ENCODE data around the gene NDUFS8.
A peak's percentile ranks its signal among the peaks of the same experiment; 100 is the strongest.
"Not testable (repeated sequence)": the region's sequence is repeated elsewhere in the genome, so short reads cannot be mapped to it uniquely, and the experiment has no call there.

NDUFS8 gene

GRCh38 chr11:68030318-68031143 is at the start of gene NDUFS8:
TSS of gene NDUFS8 (plus strand) at chr11:68030681. CDS start at chr11:68032152, 1,471 bp downstream.
- peak; percentile 96 for DNase-seq (ENCODE audit: low read depth)

GRCh38 chr11:67981226-67981625 is 49.3 kb upstream of the NDUFS8 start:
- not testable (repeated sequence) for DNase-seq (ENCODE audit: low read depth)

GRCh38 chr11:67982255-67982857 is 48.1 kb upstream of the NDUFS8 start:
- not testable (repeated sequence) for DNase-seq (ENCODE audit: low read depth)

GRCh38 chr11:67983951-67984350 is 46.5 kb upstream of the NDUFS8 start:
- DNase-seq (ENCODE audit: low read depth) = no peak

GRCh38 chr11:67985302-67985701 is 45.2 kb upstream of the NDUFS8 start:
- not testable (repeated sequence) for DNase-seq (ENCODE audit: low read depth)

- not testable (repeated sequence) for DNase-seq (ENCODE audit: low read depth)
Observed at GRCh38 chr11:67990546-67991346, 39.7 kb upstream of the NDUFS8 start.

GRCh38 chr11:67991347-67992121 is 38.9 kb upstream of the NDUFS8 start:
- DNase-seq (ENCODE audit: low read depth) = not testable (repeated sequence)

GRCh38 chr11:67993821-67994220 is 36.7 kb upstream of the NDUFS8 start:
- not testable (repeated sequence) for DNase-seq (ENCODE audit: low read depth)

GRCh38 chr11:67994387-67994786 is 36.1 kb upstream of the NDUFS8 start:
- not testable (repeated sequence) for DNase-seq (ENCODE audit: low read depth)

- DNase-seq (ENCODE audit: low read depth) = not testable (repeated sequence)
Observed at GRCh38 chr11:67995129-67995528, 35.4 kb upstream of the NDUFS8 start.

- DNase-seq (ENCODE audit: low read depth) = not testable (repeated sequence)
Observed at GRCh38 chr11:67995579-67995978, 34.9 kb upstream of the NDUFS8 start.

- DNase-seq (ENCODE audit: low read depth) = no peak
Observed at GRCh38 chr11:67996051-67996450, 34.4 kb upstream of the NDUFS8 start.

- no peak for DNase-seq (ENCODE audit: low read depth)
Observed at GRCh38 chr11:67996622-67997474, 33.6 kb upstream of the NDUFS8 start.

- DNase-seq (ENCODE audit: low read depth) = no peak
Observed at GRCh38 chr11:67997475-67997921, 33.0 kb upstream of the NDUFS8 start.

- DNase-seq (ENCODE audit: low read depth) = no peak
Observed at GRCh38 chr11:67998150-67999045, 32.1 kb upstream of the NDUFS8 start.

- no peak for DNase-seq (ENCODE audit: low read depth)
Observed at GRCh38 chr11:67999201-67999629, 31.3 kb upstream of the NDUFS8 start.

GRCh38 chr11:67999704-68000103 is 30.8 kb upstream of the NDUFS8 start:
- no peak for DNase-seq (ENCODE audit: low read depth)

- DNase-seq (ENCODE audit: low read depth) = no peak
Observed at GRCh38 chr11:68002575-68002937, 27.9 kb upstream of the NDUFS8 start.
